OCI-M1 (cell line): Measurements from ENCODE around the gene NRG3.
"Not testable (repeated sequence)": the region's sequence is repeated elsewhere in the genome, so short reads cannot be mapped to it uniquely, and the experiment has no call there.

ENCODE experiments used
- DNase-seq: peaks from one replicate; lab custom pipeline; 2025; lab: John Stamatoyannopoulos, UW

The NRG3 gene

GRCh38 chr10:82574081-82574480 lies 699.1 kb downstream of the NRG3 start:
- DNase-seq: no peak

GRCh38 chr10:82575318-82575717 lies 700.3 kb downstream of the NRG3 start:
- DNase-seq: no peak

- no peak for DNase-seq
These were observed 701.1 kb downstream of the NRG3 start for GRCh38 chr10:82576093-82576492.

GRCh38 chr10:82581940-82582339 lies 706.9 kb downstream of the NRG3 start:
- no peak for DNase-seq

GRCh38 chr10:82591421-82591820 lies 716.4 kb downstream of the NRG3 start:
- DNase-seq: no peak

GRCh38 chr10:82597840-82598239 lies 722.8 kb downstream of the NRG3 start:
- DNase-seq: no peak

- no peak for DNase-seq
These were observed 734.9 kb downstream of the NRG3 start for GRCh38 chr10:82609845-82610244.

- no peak for DNase-seq
These were observed 743.0 kb downstream of the NRG3 start for GRCh38 chr10:82618007-82618406.

- DNase-seq: no peak
These were observed 746.7 kb downstream of the NRG3 start for GRCh38 chr10:82621680-82622079.

GRCh38 chr10:82622479-82622878 lies 747.5 kb downstream of the NRG3 start:
- no peak for DNase-seq

- DNase-seq: no peak
These were observed 750.7 kb downstream of the NRG3 start for GRCh38 chr10:82625512-82626189.

GRCh38 chr10:82628373-82628772 lies 753.4 kb downstream of the NRG3 start:
- DNase-seq: no peak

GRCh38 chr10:82643076-82643475 lies 768.1 kb downstream of the NRG3 start:
- DNase-seq: no peak

- no peak for DNase-seq
These were observed 768.6 kb downstream of the NRG3 start for GRCh38 chr10:82643601-82644000.

GRCh38 chr10:82645221-82645620 lies 770.2 kb downstream of the NRG3 start:
- no peak for DNase-seq

- no peak for DNase-seq
These were observed 778.5 kb downstream of the NRG3 start for GRCh38 chr10:82653244-82654155.

- no peak for DNase-seq
These were observed 785.2 kb downstream of the NRG3 start for GRCh38 chr10:82660205-82660604.

- no peak for DNase-seq
These were observed 786.0 kb downstream of the NRG3 start for GRCh38 chr10:82660986-82661385.

GRCh38 chr10:82661701-82662100 lies 786.7 kb downstream of the NRG3 start:
- no peak for DNase-seq

GRCh38 chr10:82668221-82668895 lies 793.4 kb downstream of the NRG3 start:
- no peak for DNase-seq

- no peak for DNase-seq
These were observed 799.0 kb downstream of the NRG3 start for GRCh38 chr10:82674036-82674435.

GRCh38 chr10:82677932-82678331 lies 802.9 kb downstream of the NRG3 start:
- not testable (repeated sequence) for DNase-seq

- not testable (repeated sequence) for DNase-seq
These were observed 803.5 kb downstream of the NRG3 start for GRCh38 chr10:82678451-82678850.
